WTC11 (cell line): Measurements from ENCODE around the gene TMEM165. TPM values are rescaled to one million over a fixed set of nuclear protein-coding genes. Genes with fewer than 3 reads are reported as not detected.

Experiments
- ATF6 ChIP-seq: sonication (generic); formaldehyde crosslinking; IDR thresholded peaks from 2 replicates; pipeline ENCODE4 v1.8.1; 2023; ENCODE audit warnings: mild to moderate bottlenecking, missing genetic modification reagents
- CBFB ChIP-seq: sonication (generic); formaldehyde crosslinking; IDR thresholded peaks from 2 replicates; pipeline ENCODE4 v1.8.1; 2022; ENCODE audit warnings: mild to moderate bottlenecking, low read depth, missing genetic modification reagents
- E2F1 ChIP-seq: sonication (generic); formaldehyde crosslinking; IDR thresholded peaks from 2 replicates; pipeline ENCODE4 v1.8.0; 2022; ENCODE audit warnings: mild to moderate bottlenecking, missing genetic modification reagents
- ESRRA ChIP-seq: sonication (generic); formaldehyde crosslinking; IDR thresholded peaks from 2 replicates; pipeline ENCODE4 v1.8.1; 2022; ENCODE audit warnings: mild to moderate bottlenecking, missing genetic modification reagents, borderline replicate concordance
- FOXK1 ChIP-seq: sonication (generic); formaldehyde crosslinking; IDR thresholded peaks from 2 replicates; pipeline ENCODE4 v1.8.0; 2022; ENCODE audit warnings: mild to moderate bottlenecking, moderate library complexity, missing genetic modification reagents
- HMGA2 ChIP-seq: fragments of 250-450 bp; sonication (Bioruptor Pico); IDR thresholded peaks from 2 replicates; pipeline ENCODE4 v1.4.0; 2021; ENCODE audit warnings: mild to moderate bottlenecking, moderate library complexity
- IRF2 ChIP-seq: sonication (generic); formaldehyde crosslinking; IDR thresholded peaks from 2 replicates; pipeline ENCODE4 v1.8.0; 2022; ENCODE audit warnings: low read depth, missing genetic modification reagents, borderline replicate concordance
- NFATC4 ChIP-seq: fragments of 250-450 bp; sonication (Bioruptor Pico); IDR thresholded peaks from 2 replicates; pipeline ENCODE4 v1.9.0; 2021; ENCODE audit warnings: mild to moderate bottlenecking
- NFYB ChIP-seq: sonication (generic); formaldehyde crosslinking; conservative IDR thresholded peaks from 2 replicates; pipeline ENCODE4 v1.8.0; 2022; ENCODE audit warnings: low read depth, missing genetic modification reagents
- NR2C2 ChIP-seq: sonication (generic); formaldehyde crosslinking; IDR thresholded peaks from 2 replicates; pipeline ENCODE4 v1.8.0; 2022; ENCODE audit warnings: mild to moderate bottlenecking, missing genetic modification reagents
- NR3C1 ChIP-seq: sonication (generic); formaldehyde crosslinking; conservative IDR thresholded peaks from 2 replicates; pipeline ENCODE4 v1.8.1; 2023; ENCODE audit warnings: low read depth, mild to moderate bottlenecking, missing genetic modification reagents
- OVOL2 ChIP-seq: fragments of 250-450 bp; sonication (Bioruptor Pico); IDR thresholded peaks from 2 replicates; pipeline ENCODE4 v1.9.0; 2021; ENCODE audit warnings: mild to moderate bottlenecking, borderline replicate concordance
- PREB ChIP-seq: sonication (generic); formaldehyde crosslinking; IDR thresholded peaks from 2 replicates; pipeline ENCODE4 v1.8.1; 2022; ENCODE audit warnings: mild to moderate bottlenecking, missing genetic modification reagents, moderate library complexity, borderline replicate concordance
- SMAD3 ChIP-seq: sonication (generic); formaldehyde crosslinking; IDR thresholded peaks from 2 replicates; pipeline ENCODE4 v1.8.0; 2022; ENCODE audit warnings: missing genetic modification reagents, mild to moderate bottlenecking, borderline replicate concordance
- SP1 ChIP-seq: sonication (generic); formaldehyde crosslinking; conservative IDR thresholded peaks from 2 replicates; pipeline ENCODE4 v1.8.1; 2022; ENCODE audit warnings: missing genetic modification reagents
- STAT6 ChIP-seq: sonication (generic); formaldehyde crosslinking; conservative IDR thresholded peaks from 2 replicates; pipeline ENCODE4 v1.8.1; 2023; ENCODE audit warnings: mild to moderate bottlenecking, low read depth, missing genetic modification reagents, moderate library complexity
- TCF7 ChIP-seq: sonication (generic); formaldehyde crosslinking; IDR thresholded peaks from 2 replicates; pipeline ENCODE4 v1.8.0; 2022; ENCODE audit warnings: mild to moderate bottlenecking, low read depth, missing genetic modification reagents, moderate library complexity
- TP53 ChIP-seq: sonication (generic); formaldehyde crosslinking; IDR thresholded peaks from 2 replicates; pipeline ENCODE4 v1.8.1; 2023; ENCODE audit warnings: mild to moderate bottlenecking, missing genetic modification reagents
- ZNF138 ChIP-seq: sonication (generic); formaldehyde crosslinking; conservative IDR thresholded peaks from 2 replicates; pipeline ENCODE4 v1.8.1; 2022; ENCODE audit warnings: mild to moderate bottlenecking, moderate library complexity, missing genetic modification reagents
- total RNA-seq: library from RNA; stranded (reverse); gene quantifications from 3 replicates; pipeline ENCODE4 v1.2.3, GENCODE V29; 2021
- TF ChIP-seq, protein P1 (sequence below): fragments of 250-450 bp; sonication (Bioruptor Pico); IDR thresholded peaks from 2 replicates; pipeline ENCODE4 v1.8.0; 2021; ENCODE audit warnings: mild to moderate bottlenecking
- TF ChIP-seq, protein P2 (sequence below): sonication (generic); formaldehyde crosslinking; IDR thresholded peaks from 2 replicates; pipeline ENCODE4 v1.8.0; 2023; ENCODE audit warnings: missing genetic modification reagents
- TF ChIP-seq, protein P3 (sequence below): sonication (generic); formaldehyde crosslinking; IDR thresholded peaks from 2 replicates; pipeline ENCODE4 v1.8.0; 2022; ENCODE audit warnings: mild to moderate bottlenecking, missing genetic modification reagents
- TF ChIP-seq, protein P4 (sequence below): sonication (generic); formaldehyde crosslinking; IDR thresholded peaks from 2 replicates; pipeline ENCODE4 v1.8.1; 2023; ENCODE audit warnings: mild to moderate bottlenecking, missing genetic modification reagents, moderate library complexity
- TF ChIP-seq, protein P5 (sequence below): sonication (generic); formaldehyde crosslinking; IDR thresholded peaks from 2 replicates; pipeline ENCODE4 v1.8.1; 2022; ENCODE audit warnings: mild to moderate bottlenecking, moderate library complexity, missing genetic modification reagents
- TF ChIP-seq, protein P6 (sequence below): sonication (generic); formaldehyde crosslinking; conservative IDR thresholded peaks from 2 replicates; pipeline ENCODE4 v1.8.1; 2022; ENCODE audit warnings: mild to moderate bottlenecking, missing genetic modification reagents

The TMEM165 gene
- total RNA-seq, 1 experiment from 2014 or later: 88.6 TPM

DNA sequence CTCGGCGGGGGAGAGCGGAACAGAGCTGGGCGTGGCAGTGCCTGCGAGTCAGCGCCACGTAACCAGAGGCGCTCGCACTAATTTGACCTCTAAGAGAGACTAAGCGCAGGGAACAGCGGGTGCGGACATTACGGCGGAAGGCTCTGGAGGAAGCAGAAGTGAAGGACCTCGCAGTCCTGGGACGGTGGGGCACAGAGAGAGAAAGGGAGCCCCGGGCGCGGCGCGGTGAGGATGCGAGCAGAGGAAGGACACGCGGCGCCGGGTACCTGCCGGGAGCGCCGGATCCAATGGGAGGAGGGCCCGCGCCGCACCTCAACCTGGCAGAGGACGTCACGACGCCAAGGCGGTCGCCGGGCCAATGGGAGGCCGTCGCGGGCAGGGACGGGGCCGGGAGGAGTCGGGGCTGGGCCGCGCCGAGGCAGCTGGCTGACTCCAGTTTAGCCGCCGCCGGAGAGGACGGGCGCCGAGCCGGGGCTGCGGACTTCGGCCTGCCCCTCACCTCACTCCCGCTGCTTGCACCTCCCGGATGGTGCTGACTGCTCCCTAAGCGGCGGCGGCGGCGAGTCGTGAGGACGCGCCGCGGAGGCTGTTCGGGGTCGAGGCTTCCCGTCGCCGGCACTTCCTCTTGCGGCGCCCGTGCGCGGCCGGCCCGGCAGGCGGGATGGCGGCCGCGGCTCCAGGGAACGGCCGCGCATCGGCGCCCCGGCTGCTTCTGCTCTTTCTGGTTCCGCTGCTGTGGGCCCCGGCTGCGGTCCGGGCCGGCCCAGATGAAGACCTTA lies at the start of gene TMEM165 (continued):
- TF ChIP-seq, protein P1, sequence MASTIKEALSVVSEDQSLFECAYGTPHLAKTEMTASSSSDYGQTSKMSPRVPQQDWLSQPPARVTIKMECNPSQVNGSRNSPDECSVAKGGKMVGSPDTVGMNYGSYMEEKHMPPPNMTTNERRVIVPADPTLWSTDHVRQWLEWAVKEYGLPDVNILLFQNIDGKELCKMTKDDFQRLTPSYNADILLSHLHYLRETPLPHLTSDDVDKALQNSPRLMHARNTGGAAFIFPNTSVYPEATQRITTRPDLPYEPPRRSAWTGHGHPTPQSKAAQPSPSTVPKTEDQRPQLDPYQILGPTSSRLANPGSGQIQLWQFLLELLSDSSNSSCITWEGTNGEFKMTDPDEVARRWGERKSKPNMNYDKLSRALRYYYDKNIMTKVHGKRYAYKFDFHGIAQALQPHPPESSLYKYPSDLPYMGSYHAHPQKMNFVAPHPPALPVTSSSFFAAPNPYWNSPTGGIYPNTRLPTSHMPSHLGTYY (CRISPR knock-in tag): no peak
- TF ChIP-seq STAT6 (CRISPR knock-in tag): no peak
- no peak for TF ChIP-seq PREB
- 0 out of 2 replicates have a peak, but pooled peaks have one; percentile 25 for TF ChIP-seq ESRRA (CRISPR knock-in tag)
- TF ChIP-seq FOXK1 (CRISPR knock-in tag): peak; percentile 71; the same call in 1 of the 2 replicates
- TF ChIP-seq NR2C2 (CRISPR knock-in tag): no peak; the same call in 1 of the 2 replicates
- TF ChIP-seq SMAD3 (CRISPR knock-in tag): no peak; the same call in 1 of the 2 replicates
- no peak for TF ChIP-seq ATF6 (CRISPR knock-in tag)
- TF ChIP-seq, protein P2, sequence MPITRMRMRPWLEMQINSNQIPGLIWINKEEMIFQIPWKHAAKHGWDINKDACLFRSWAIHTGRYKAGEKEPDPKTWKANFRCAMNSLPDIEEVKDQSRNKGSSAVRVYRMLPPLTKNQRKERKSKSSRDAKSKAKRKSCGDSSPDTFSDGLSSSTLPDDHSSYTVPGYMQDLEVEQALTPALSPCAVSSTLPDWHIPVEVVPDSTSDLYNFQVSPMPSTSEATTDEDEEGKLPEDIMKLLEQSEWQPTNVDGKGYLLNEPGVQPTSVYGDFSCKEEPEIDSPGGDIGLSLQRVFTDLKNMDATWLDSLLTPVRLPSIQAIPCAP (CRISPR knock-in tag): 0 out of 2 replicates have a peak, but pooled peaks have one; percentile 24
- TF ChIP-seq OVOL2 (CRISPR knock-in tag): no peak
- no peak for TF ChIP-seq TP53 (CRISPR knock-in tag)
- TF ChIP-seq, protein P3, sequence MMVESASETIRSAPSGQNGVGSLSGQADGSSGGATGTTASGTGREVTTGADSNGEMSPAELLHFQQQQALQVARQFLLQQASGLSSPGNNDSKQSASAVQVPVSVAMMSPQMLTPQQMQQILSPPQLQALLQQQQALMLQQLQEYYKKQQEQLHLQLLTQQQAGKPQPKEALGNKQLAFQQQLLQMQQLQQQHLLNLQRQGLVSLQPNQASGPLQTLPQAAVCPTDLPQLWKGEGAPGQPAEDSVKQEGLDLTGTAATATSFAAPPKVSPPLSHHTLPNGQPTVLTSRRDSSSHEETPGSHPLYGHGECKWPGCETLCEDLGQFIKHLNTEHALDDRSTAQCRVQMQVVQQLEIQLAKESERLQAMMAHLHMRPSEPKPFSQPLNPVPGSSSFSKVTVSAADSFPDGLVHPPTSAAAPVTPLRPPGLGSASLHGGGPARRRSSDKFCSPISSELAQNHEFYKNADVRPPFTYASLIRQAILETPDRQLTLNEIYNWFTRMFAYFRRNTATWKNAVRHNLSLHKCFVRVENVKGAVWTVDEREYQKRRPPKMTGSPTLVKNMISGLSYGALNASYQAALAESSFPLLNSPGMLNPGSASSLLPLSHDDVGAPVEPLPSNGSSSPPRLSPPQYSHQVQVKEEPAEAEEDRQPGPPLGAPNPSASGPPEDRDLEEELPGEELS (CRISPR knock-in tag): peak; percentile 54; the same call in 1 of the 2 replicates
- TF ChIP-seq, protein P4, sequence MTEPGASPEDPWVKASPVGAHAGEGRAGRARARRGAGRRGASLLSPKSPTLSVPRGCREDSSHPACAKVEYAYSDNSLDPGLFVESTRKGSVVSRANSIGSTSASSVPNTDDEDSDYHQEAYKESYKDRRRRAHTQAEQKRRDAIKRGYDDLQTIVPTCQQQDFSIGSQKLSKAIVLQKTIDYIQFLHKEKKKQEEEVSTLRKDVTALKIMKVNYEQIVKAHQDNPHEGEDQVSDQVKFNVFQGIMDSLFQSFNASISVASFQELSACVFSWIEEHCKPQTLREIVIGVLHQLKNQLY: no peak
- 0 out of 2 replicates have a peak, but pooled peaks have one; percentile 85 for TF ChIP-seq E2F1
- peak; percentile 90 for TF ChIP-seq SP1 (CRISPR knock-in tag)
- TF ChIP-seq CBFB (CRISPR knock-in tag): no peak
- TF ChIP-seq NFATC4 (CRISPR knock-in tag): no peak
- TF ChIP-seq ZNF138 (CRISPR knock-in tag): no peak
- TF ChIP-seq NFYB: peak; percentile 86
- no peak for TF ChIP-seq HMGA2
- TF ChIP-seq, protein P5, sequence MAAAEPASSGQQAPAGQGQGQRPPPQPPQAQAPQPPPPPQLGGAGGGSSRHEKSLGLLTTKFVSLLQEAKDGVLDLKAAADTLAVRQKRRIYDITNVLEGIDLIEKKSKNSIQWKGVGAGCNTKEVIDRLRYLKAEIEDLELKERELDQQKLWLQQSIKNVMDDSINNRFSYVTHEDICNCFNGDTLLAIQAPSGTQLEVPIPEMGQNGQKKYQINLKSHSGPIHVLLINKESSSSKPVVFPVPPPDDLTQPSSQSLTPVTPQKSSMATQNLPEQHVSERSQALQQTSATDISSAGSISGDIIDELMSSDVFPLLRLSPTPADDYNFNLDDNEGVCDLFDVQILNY (CRISPR knock-in tag): peak; percentile 85
- TF ChIP-seq, protein P6, sequence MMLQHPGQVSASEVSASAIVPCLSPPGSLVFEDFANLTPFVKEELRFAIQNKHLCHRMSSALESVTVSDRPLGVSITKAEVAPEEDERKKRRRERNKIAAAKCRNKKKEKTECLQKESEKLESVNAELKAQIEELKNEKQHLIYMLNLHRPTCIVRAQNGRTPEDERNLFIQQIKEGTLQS (CRISPR knock-in tag): no peak
- TF ChIP-seq IRF2 (CRISPR knock-in tag): no peak
- no peak for TF ChIP-seq NR3C1 (CRISPR knock-in tag)
- TF ChIP-seq TCF7 (CRISPR knock-in tag): peak; percentile 71; the same call in 1 of the 2 replicates
